Activated CD8-positive, alpha-beta T cell treated with anti-CD3 and anti-CD28 coated beads for 36 hours (primary cell): ENCODE data around the gene WHRN. TPM values are rescaled to one million over a fixed set of nuclear protein-coding genes. Genes with fewer than 3 reads are reported as not detected.
A peak's percentile ranks its signal among the peaks of the same experiment; 100 is the strongest.

Experiments
- ATAC-seq: fragments of 200-7000 bp; cut with Tn5 transposase; one replicate; pipeline ENCODE4 v1.10.0; 2021; ENCODE audit warnings: mild to moderate bottlenecking, moderate library complexity
- CTCF ChIA-PET: fragments of 350-600 bp; sonication (Branson Sonifier 250); formaldehyde crosslinking; loops from one replicate; lab custom pipeline; 2021; ENCODE audit warnings: antibody characterized with exemption; lab: Charles Lee
- POLR2A ChIA-PET: fragments of 350-600 bp; sonication (Branson Sonifier 250); formaldehyde crosslinking; loops from one replicate; lab custom pipeline; 2021; ENCODE audit warnings: antibody characterized with exemption; lab: Charles Lee
- DNase-seq: peaks from one replicate; pipeline ENCODE4 v3.0.0-alpha.2; 2020
- H3K27ac Mint-ChIP-seq: one replicate; pipeline ENCODE4 v1.8.0; 2021; ENCODE audit warnings: mild to moderate bottlenecking, mixed read lengths
- H3K27me3 Mint-ChIP-seq: one replicate; pipeline ENCODE4 v1.8.0; 2021; ENCODE audit warnings: mixed read lengths
- H3K36me3 Mint-ChIP-seq: one replicate; pipeline ENCODE4 v1.8.0; 2021; ENCODE audit warnings: low read depth, mixed read lengths
- H3K4me1 Mint-ChIP-seq: one replicate; pipeline ENCODE4 v1.8.0; 2021; ENCODE audit warnings: low read depth, mixed read lengths
- H3K4me3 Mint-ChIP-seq: one replicate; pipeline ENCODE4 v1.8.0; 2021; ENCODE audit warnings: mild to moderate bottlenecking, moderate library complexity, mixed read lengths
- H3K9me3 Mint-ChIP-seq: one replicate; pipeline ENCODE4 v1.8.0; 2021; ENCODE audit warnings: mixed read lengths
- intact Hi-C: fragments of 100-400 bp; cut with micrococcal nuclease; formaldehyde crosslinking; loops from one replicate; pipeline ENCODE4 v1.10.0; 2022
- total RNA-seq, 2 experiments: library from RNA; stranded (reverse); gene quantifications; one replicate each; pipeline ENCODE4 v1.2.3, GENCODE V29; 2021
- TF ChIP-seq, protein P1 (sequence below): fragments of 200-600 bp; IDR thresholded peaks from one replicate; pipeline ENCODE4 v1.8.0; 2022; ENCODE audit warnings: antibody characterized with exemption, mild to moderate bottlenecking

The WHRN gene
- total RNA-seq, 2 experiments from 2014 or later = 12.6 to 14.9 TPM

- Mint-ChIP-seq H3K27ac (no peak overlapping the region), H3K27me3 (no peaks in the 10 kb centered on the region), H3K4me1 (no peaks in the 10 kb centered on the region), H3K9me3 (no peaks in the 10 kb centered on the region), H3K36me3 (no peaks in the 10 kb centered on the region), H3K4me3 (no peak overlapping the region)
- TF ChIP-seq, protein P1, sequence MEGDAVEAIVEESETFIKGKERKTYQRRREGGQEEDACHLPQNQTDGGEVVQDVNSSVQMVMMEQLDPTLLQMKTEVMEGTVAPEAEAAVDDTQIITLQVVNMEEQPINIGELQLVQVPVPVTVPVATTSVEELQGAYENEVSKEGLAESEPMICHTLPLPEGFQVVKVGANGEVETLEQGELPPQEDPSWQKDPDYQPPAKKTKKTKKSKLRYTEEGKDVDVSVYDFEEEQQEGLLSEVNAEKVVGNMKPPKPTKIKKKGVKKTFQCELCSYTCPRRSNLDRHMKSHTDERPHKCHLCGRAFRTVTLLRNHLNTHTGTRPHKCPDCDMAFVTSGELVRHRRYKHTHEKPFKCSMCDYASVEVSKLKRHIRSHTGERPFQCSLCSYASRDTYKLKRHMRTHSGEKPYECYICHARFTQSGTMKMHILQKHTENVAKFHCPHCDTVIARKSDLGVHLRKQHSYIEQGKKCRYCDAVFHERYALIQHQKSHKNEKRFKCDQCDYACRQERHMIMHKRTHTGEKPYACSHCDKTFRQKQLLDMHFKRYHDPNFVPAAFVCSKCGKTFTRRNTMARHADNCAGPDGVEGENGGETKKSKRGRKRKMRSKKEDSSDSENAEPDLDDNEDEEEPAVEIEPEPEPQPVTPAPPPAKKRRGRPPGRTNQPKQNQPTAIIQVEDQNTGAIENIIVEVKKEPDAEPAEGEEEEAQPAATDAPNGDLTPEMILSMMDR = no peak
- intact Hi-C loops = no loop called here
- no peak for DNase-seq
- POLR2A ChIA-PET = no interaction called here
- CTCF ChIA-PET = interaction anchor here (0.8 kb wide), 1 partner anchor 185 kb away, joined by 3 read pairs; no protein-coding TSS in a partner anchor
- no peak for ATAC-seq
Observed at GRCh38 chr9:114465906-114466900, 39.1 kb downstream of the WHRN start.

- H3K27me3 Mint-ChIP-seq = no peaks in the 10 kb centered on the region
- POLR2A ChIA-PET = no interaction called here
Observed at GRCh38 chr9:114465417-114465816, 39.9 kb downstream of the WHRN start.

DNA sequence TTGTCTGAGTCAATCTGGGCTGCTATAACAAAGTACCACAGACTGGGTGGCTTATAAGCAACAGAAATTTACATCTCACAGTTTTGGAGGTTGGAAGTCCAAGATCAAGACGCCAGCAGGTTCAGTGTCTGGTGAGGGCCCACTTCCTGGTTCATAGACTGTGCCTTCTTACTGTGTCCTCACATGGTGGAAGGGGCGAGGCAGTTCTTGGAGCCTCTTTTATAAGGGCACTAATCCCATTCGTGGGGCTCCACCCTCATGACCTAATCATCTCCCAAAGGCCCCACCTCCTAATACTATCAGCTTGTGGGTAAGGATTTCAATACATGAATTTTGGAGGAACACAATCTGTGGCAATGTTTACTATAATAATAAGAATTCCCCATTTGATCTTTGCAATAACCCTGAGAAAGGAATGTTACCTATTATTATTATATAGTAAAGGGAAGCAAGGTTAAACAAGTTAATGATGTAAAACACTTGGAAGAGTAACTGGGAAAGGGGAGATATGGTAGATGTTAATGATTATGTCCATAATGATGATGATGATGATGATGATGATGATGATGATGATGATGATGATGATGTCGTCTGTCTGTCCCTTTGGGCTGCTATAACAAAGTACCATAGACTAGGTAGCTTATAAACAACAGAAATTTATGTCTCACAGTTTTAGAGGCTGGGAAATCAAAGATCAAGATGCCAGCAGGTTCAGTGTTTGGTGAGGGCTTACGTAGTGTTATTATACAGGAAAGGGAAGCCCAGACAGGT is 40.8 kb downstream of the WHRN start:
- Mint-ChIP-seq H3K36me3 (no peaks in the 10 kb centered on the region), H3K27ac (no peak overlapping the region), H3K4me3 (no peak overlapping the region), H3K9me3 (no peaks in the 10 kb centered on the region), H3K27me3 (no peaks in the 10 kb centered on the region), H3K4me1 (no peaks in the 10 kb centered on the region)
- CTCF ChIA-PET = interaction anchor here (1.2 to 2.7 kb wide), 2 partner anchors 23 to 189 kb away, joined by 3 to 8 read pairs; no protein-coding TSS in a partner anchor
- intact Hi-C loops = no loop called here
- ATAC-seq = no peak
- TF ChIP-seq, protein P1 = no peak
- no peak for DNase-seq
- POLR2A ChIA-PET = no interaction called here

More at GRCh38 chr9:114465417-114465816, 39.9 kb downstream of the WHRN start:
- TF ChIP-seq, protein P1 = no peak
- Mint-ChIP-seq H3K9me3 (no peaks in the 10 kb centered on the region), H3K4me3 (no peak overlapping the region), H3K4me1 (no peaks in the 10 kb centered on the region), H3K27ac (peak overlapping the region; percentile 37), H3K36me3 (no peaks in the 10 kb centered on the region)
- DNase-seq (no peak), ATAC-seq (no peak)
- intact Hi-C loops = no loop called here
- CTCF ChIA-PET = interaction anchor here (0.8 to 1.2 kb wide), 2 partner anchors 22 to 186 kb away, joined by 3 read pairs; no protein-coding TSS in a partner anchor

GRCh38 chr9:114462791-114463190 is 42.5 kb downstream of the WHRN start:
- POLR2A ChIA-PET = no interaction called here
- no peaks in the 10 kb centered on the region for H3K9me3 Mint-ChIP-seq
- no peaks in the 10 kb centered on the region for H3K4me1 Mint-ChIP-seq
- no peak for DNase-seq
- H3K27me3 Mint-ChIP-seq = no peaks in the 10 kb centered on the region
- CTCF ChIA-PET = interaction anchor here (2.7 kb wide), 1 partner anchor 190 kb away, joined by 8 read pairs; no protein-coding TSS in a partner anchor
- TF ChIP-seq, protein P1 = no peak
- intact Hi-C loops = no loop called here
- H3K36me3 Mint-ChIP-seq = no peaks in the 10 kb centered on the region
- no peak for ATAC-seq
- H3K27ac Mint-ChIP-seq = no peak overlapping the region
- H3K4me3 Mint-ChIP-seq = no peak overlapping the region
